HepG2 (cell line): ENCODE measurements around the gene SLC25A22. TPM values are rescaled to one million over a fixed set of nuclear protein-coding genes. Genes with fewer than 3 reads are reported as not detected.

Source experiments
- ATAC-seq: fragments of 200-7000 bp; cut with Tn5 transposase; 3 replicates; pipeline ENCODE4 v1.9.1; 2020; ENCODE audit warnings: mild to moderate bottlenecking, moderate library complexity
- BruUV-seq: library from RNA; stranded (reverse); fragments of 400-500 nt; replicated peaks from 2 replicates; lab custom pipeline; 2021; lab: Mats Ljungman, UMichigan
- CTCF ChIA-PET: fragments of 300-600 bp; formaldehyde crosslinking; extraction: SDS; loops from one replicate; lab custom pipeline; 2021; ENCODE audit warnings: low total read pairs, inconsistent platforms, low intra/inter-chr PET ratio; lab: Yijun Ruan, JAX
- POLR2A ChIA-PET: fragments of 350-600 bp; sonication (Branson Sonifier 250); formaldehyde crosslinking; loops from one replicate; lab custom pipeline; 2020; ENCODE audit warnings: antibody characterized with exemption, inconsistent platforms; lab: Yijun Ruan, JAX
- DNase-seq: peaks from one replicate; pipeline ENCODE4 v3.0.0-alpha.2; 2015; ENCODE audit warnings: low spot score
- FAIRE-seq: peaks from 3 replicates; lab custom pipeline; 2011; peaks lifted over from hg19 to GRCh38; lab: Jason Lieb, UNC
- H2AFZ ChIP-seq: one replicate; pipeline ENCODE4 v1.6.1; 2011; ENCODE audit warnings: low read length, inconsistent platforms
- H3K27ac ChIP-seq: fragments of 300-600 bp; 3 replicates; pipeline ENCODE4 v1.8.0; 2011; ENCODE audit warnings: mixed run types, mild to moderate bottlenecking, mixed read lengths, low read length, inconsistent platforms; ENCODE audit not compliant: insufficient read depth; ENCODE audit errors: extremely low read length
- H3K27me3 ChIP-seq, 2 experiments: fragments of 200-600 bp in 1 of 2; 2 replicates in 1 of 2; 3 replicates in 1 of 2; pipeline versions ENCODE4 v1.6.0 to v1.8.0; 2011; ENCODE audit warnings: low read length in 2 of 2, mild to moderate bottlenecking in 2 of 2, moderate library complexity in 2 of 2, inconsistent platforms in 1 of 2; ENCODE audit not compliant: insufficient read depth in 2 of 2, control insufficient read depth in 1 of 2
- H3K36me3 ChIP-seq, 2 experiments: fragments of 200-600 bp in 1 of 2; replicated peaks in 1 of 2; 2 replicates in 1 of 2; 3 replicates in 1 of 2; pipeline versions ENCODE4 v1.5.1 to v1.8.0; 2011; ENCODE audit warnings: low read length in 2 of 2, inconsistent platforms in 1 of 2; ENCODE audit not compliant: insufficient read depth in 2 of 2, control insufficient read depth in 1 of 2
- H3K4me1 ChIP-seq: 2 replicates; pipeline ENCODE4 v1.5.1; 2012; ENCODE audit warnings: low read length, inconsistent platforms; ENCODE audit not compliant: insufficient read depth
- H3K4me2 ChIP-seq: 2 replicates; pipeline ENCODE4 v1.6.0; 2011; ENCODE audit warnings: low read depth, low read length, inconsistent platforms
- H3K4me3 ChIP-seq, 3 experiments: fragments of 200-600 bp in 1 of 3; sonication (generic), shearing (Covaris generic) in 1 of 3; replicated peaks in 1 of 3; 2 replicates each; pipeline ENCODE4 v1.5.1; 2011 to 2016; ENCODE audit warnings: low read length in 3 of 3, inconsistent platforms in 2 of 3, low read depth in 2 of 3, mild to moderate bottlenecking in 2 of 3, control low read depth in 1 of 3, mixed read lengths in 1 of 3; ENCODE audit not compliant: insufficient read depth in 1 of 3
- H3K79me2 ChIP-seq: one replicate; pipeline ENCODE4 v1.6.1; 2011; ENCODE audit warnings: low read length, inconsistent platforms; ENCODE audit not compliant: insufficient read depth
- H3K9ac ChIP-seq: 2 replicates; pipeline ENCODE4 v1.6.0; 2011; ENCODE audit warnings: mild to moderate bottlenecking, low read depth, low read length, inconsistent platforms; ENCODE audit not compliant: insufficient read depth
- H3K9me3 ChIP-seq: 2 replicates; pipeline ENCODE4 v1.5.1; 2012; ENCODE audit warnings: mild to moderate bottlenecking, low read length
- H4K20me1 ChIP-seq: 2 replicates; pipeline ENCODE4 v1.6.0; 2011; ENCODE audit warnings: inconsistent platforms, mild to moderate bottlenecking, low read length, moderate library complexity; ENCODE audit not compliant: insufficient read depth
- AGO2 ChIP-seq: fragments of 200-400 bp; formaldehyde crosslinking; optimal IDR thresholded peaks from 2 replicates; pipeline ENCODE3; 2017; ENCODE audit warnings: mild to moderate bottlenecking, low read depth, low read length, moderate library complexity
- LRRFIP1 ChIP-seq: sonication (generic); formaldehyde crosslinking; conservative IDR thresholded peaks from 2 replicates; pipeline ENCODE4 v1.4.0; 2020; ENCODE audit warnings: missing genetic modification reagents
- MAF1 ChIP-seq: sonication (generic); formaldehyde crosslinking; IDR thresholded peaks from 2 replicates; pipeline ENCODE4 v1.5.0; 2020; ENCODE audit warnings: missing genetic modification reagents, borderline replicate concordance
- PCBP1 ChIP-seq: fragments of 200-400 bp; formaldehyde crosslinking; IDR thresholded peaks from 2 replicates; pipeline ENCODE4 v1.6.1; 2017; ENCODE audit warnings: mild to moderate bottlenecking, low read depth, low read length, borderline replicate concordance
- RARA ChIP-seq: IDR thresholded peaks from 2 replicates; pipeline ENCODE4 v1.6.1; 2016; ENCODE audit warnings: missing genetic modification reagents, missing compliant biosample characterization
- RORA ChIP-seq: sonication (generic); formaldehyde crosslinking; IDR thresholded peaks from 2 replicates; pipeline ENCODE4 v1.5.0; 2020; ENCODE audit warnings: mild to moderate bottlenecking, missing genetic modification reagents, moderate library complexity
- TEAD3 ChIP-seq: optimal IDR thresholded peaks from 2 replicates; pipeline ENCODE3; 2016; ENCODE audit warnings: borderline replicate concordance
- ZNF781 ChIP-seq: sonication (generic); formaldehyde crosslinking; IDR thresholded peaks from 2 replicates; pipeline ENCODE4 v1.5.1; 2020; ENCODE audit warnings: borderline replicate concordance, mild to moderate bottlenecking, missing genetic modification reagents; ENCODE audit errors: not compliant biosample characterization
- WGBS: methylation state at CpG from one replicate; pipeline ENCODE4 v1.1.6; 2017; ENCODE audit warnings: low lambda C conversion rate; 5-methylcytosine and 5-hydroxymethylcytosine counted together
- in situ Hi-C: cut with HindIII; loops from 2 replicates; pipeline ENCODE4 v1.10.0; 2017; ENCODE audit warnings: low pct_unique_long_range_greater_than_20kb; ENCODE audit not compliant: extremely low pct_ligation_motif_present
- intact Hi-C: fragments of 100-400 bp; cut with micrococcal nuclease; formaldehyde crosslinking; loops from one replicate; pipeline ENCODE4 v1.10.0; 2022; ENCODE audit not compliant: unreplicated experiment
- polyA plus RNA-seq, 8 experiments: library from polyadenylated mRNA; depleted of rRNA in 3 of 8; stranded (reverse) in 7 of 8; unstranded in 1 of 8; fragments of >200 nt; fragmentation: Illumina TruSeq in 4 of 8; extraction: Trizol in 4 of 8; gene quantifications; 2 replicates each; pipeline versions ENCODE4 v1.2.1 to v1.2.3, GENCODE V29; 2011 to 2016; ENCODE audit warnings: low read depth in 4 of 8, missing spikeins in 1 of 8, mixed read lengths in 1 of 8; ENCODE audit not compliant: insufficient read depth in 1 of 8
- total RNA-seq, 5 experiments: library from RNA; depleted of rRNA; stranded (reverse); fragments of >200 nt; fragmentation: Illumina TruSeq; extraction: Trizol; gene quantifications; 2 replicates each; pipeline ENCODE4 v1.2.3, GENCODE V29; 2016; ENCODE audit warnings: low read depth in 1 of 5

Gene SLC25A22
- total and polyA plus RNA-seq, 2 of the 13 experiments (the other 11 are each of a cell fraction or from before 2014, with no cell fraction given): 12.4 to 19.2 TPM

GRCh38 chr11:801097-801780 is 3.2 kb upstream of the SLC25A22 start:
- H3K27ac ChIP-seq: no peak overlapping the region
- CTCF ChIA-PET: no interaction called here
- ATAC-seq (no peak), DNase-seq (no peak), FAIRE-seq (no peak)
- H3K4me2 ChIP-seq: no peak overlapping the region
- H2AFZ ChIP-seq: no peak overlapping the region
- WGBS: 92% methylated on average over 9 of the region's 20 CpGs
- no peak for TF ChIP-seq TEAD3 (CRISPR knock-in tag)
- peak; percentile 37 for TF ChIP-seq AGO2
- TF ChIP-seq RARA (CRISPR knock-in tag): no peak
- BruUV-seq: no TSS peak
- H3K9me3 ChIP-seq: no peaks in the 10 kb centered on the region
- in situ Hi-C loops (no loop called here), intact Hi-C loops (no loop called here)
- H3K36me3 ChIP-seq: peaks cover 7 to 8% of the 10 kb centered on the region in 2 experiments; a peak in 3 of 5 replicates
- peaks cover 18% of the 10 kb centered on the region for H3K79me2 ChIP-seq
- H3K4me3 ChIP-seq: no peak overlapping the region
- H3K27me3 ChIP-seq: no peaks in the 10 kb centered on the region; a peak in 1 of 5 replicates
- POLR2A ChIA-PET: no interaction called here
- H3K9ac ChIP-seq: no peak overlapping the region
- H3K4me1 ChIP-seq: peaks cover 24% of the 10 kb centered on the region
- H4K20me1 ChIP-seq: no peaks in the 10 kb centered on the region

GRCh38 chr11:800473-800872 is 2.4 kb upstream of the SLC25A22 start:
- FAIRE-seq (no peak), ATAC-seq (no peak), DNase-seq (no peak)
- Histone ChIP-seq H3K4me3 (no peak overlapping the region), H4K20me1 (no peaks in the 10 kb centered on the region), H3K9ac (no peak overlapping the region), H3K27ac (no peak overlapping the region), H3K79me2 (peaks cover 18% of the 10 kb centered on the region), H3K4me2 (no peak overlapping the region), H3K9me3 (no peaks in the 10 kb centered on the region), H3K4me1 (peaks cover 16% of the 10 kb centered on the region), H2AFZ (no peak overlapping the region), H3K27me3 (no peaks in the 10 kb centered on the region; a peak in 1 of 5 replicates), H3K36me3 (peaks cover 7 to 8% of the 10 kb centered on the region in 2 experiments; a peak in 3 of 5 replicates)
- in situ Hi-C loops (no loop called here), intact Hi-C loops (no loop called here)
- ChIA-PET CTCF (no interaction called here), POLR2A (no interaction called here)
- TF ChIP-seq PCBP1 (no peak), RORA (CRISPR knock-in tag) (no peak), ZNF781 (CRISPR knock-in tag) (no peak), MAF1 (CRISPR knock-in tag) (no peak), LRRFIP1 (CRISPR knock-in tag) (no peak)
- no TSS peak for BruUV-seq
- WGBS: 90% methylated on average over 27 of the region's 30 CpGs
